GM12891 (cell line): ENCODE data around the gene BCKDK.
"Not testable (repeated sequence)": the region's sequence is repeated elsewhere in the genome, so short reads cannot be mapped to it uniquely, and the experiment has no call there.

Experiments used
- DNase-seq: peaks from one replicate; pipeline ENCODE4 v3.0.0; 2011; ENCODE audit warnings: low spot score; ENCODE audit not compliant: insufficient read length
- FAIRE-seq: peaks from 2 replicates; lab custom pipeline; 2011; peaks lifted over from hg19 to GRCh38; lab: Jason Lieb, UNC
- PAX5 ChIP-seq: IDR thresholded peaks from 2 replicates; pipeline ENCODE4 v1.6.1; 2011; ENCODE audit warnings: low read length, moderate library complexity, mild to moderate bottlenecking; ENCODE audit not compliant: insufficient read depth, severe bottlenecking
- POLR2A ChIP-seq: IDR thresholded peaks from 2 replicates; pipeline ENCODE4 v1.6.1; 2011; ENCODE audit warnings: low read depth, low read length, control low read depth
- POLR2AphosphoS5 ChIP-seq: IDR thresholded peaks from 2 replicates; pipeline ENCODE4 v1.6.1; 2011; ENCODE audit warnings: low read depth, low read length, control low read depth
- POU2F2 ChIP-seq: IDR thresholded peaks from 2 replicates; pipeline ENCODE4 v1.6.1; 2011; ENCODE audit warnings: low read depth, mild to moderate bottlenecking, control low read depth, low read length, moderate library complexity
- SPI1 ChIP-seq: IDR thresholded peaks from 2 replicates; pipeline ENCODE4 v1.6.1; 2011; ENCODE audit warnings: low read depth, low read length, control low read depth
- TAF1 ChIP-seq: IDR thresholded peaks from 2 replicates; pipeline ENCODE4 v1.6.1; 2011; ENCODE audit warnings: low read depth, low read length, control low read depth

The BCKDK gene

GRCh38 chr16:31136287-31136662, 28.1 kb downstream of the BCKDK start:
- TF ChIP-seq TAF1 (no peak), POLR2AphosphoS5 (no peak), PAX5 (no peak), POU2F2 (no peak), SPI1 (no peak), POLR2A (no peak)
- DNase-seq, result no peak
- FAIRE-seq, result no peak

DNA sequence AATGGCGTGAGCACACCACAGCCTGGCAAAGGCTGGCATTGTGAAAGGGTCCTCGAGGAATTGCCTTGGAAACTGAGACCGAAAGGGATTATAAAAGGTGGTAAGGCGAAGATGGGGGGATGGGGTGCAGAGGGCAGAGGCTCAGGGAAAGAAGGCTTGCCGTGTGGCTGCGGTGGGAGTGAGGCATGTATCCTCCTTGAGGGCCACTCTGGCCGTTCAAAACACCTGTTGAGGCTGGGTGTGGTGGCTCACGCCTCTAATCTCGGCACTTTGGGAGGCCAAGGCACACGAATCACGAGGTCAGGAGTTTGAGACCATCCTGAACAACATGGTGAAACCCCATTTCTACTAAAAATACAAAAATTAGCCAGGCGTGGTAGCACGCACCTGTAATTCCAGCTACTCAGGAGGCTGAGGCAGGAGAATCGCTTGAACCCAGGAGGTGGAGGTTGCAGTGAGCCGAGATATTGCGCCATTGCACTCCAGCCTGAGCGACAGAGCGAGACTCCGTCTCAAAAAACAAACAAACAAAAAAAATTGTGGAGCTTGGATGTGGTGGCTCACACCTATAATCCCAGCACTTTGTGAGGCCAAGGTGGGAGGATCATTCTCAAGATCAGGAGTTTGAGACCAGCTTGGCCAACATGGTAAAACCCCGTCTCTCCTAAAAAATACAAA, 28.8 kb downstream of the BCKDK start:
- FAIRE-seq, DNase-seq: not testable (repeated sequence)

DNA sequence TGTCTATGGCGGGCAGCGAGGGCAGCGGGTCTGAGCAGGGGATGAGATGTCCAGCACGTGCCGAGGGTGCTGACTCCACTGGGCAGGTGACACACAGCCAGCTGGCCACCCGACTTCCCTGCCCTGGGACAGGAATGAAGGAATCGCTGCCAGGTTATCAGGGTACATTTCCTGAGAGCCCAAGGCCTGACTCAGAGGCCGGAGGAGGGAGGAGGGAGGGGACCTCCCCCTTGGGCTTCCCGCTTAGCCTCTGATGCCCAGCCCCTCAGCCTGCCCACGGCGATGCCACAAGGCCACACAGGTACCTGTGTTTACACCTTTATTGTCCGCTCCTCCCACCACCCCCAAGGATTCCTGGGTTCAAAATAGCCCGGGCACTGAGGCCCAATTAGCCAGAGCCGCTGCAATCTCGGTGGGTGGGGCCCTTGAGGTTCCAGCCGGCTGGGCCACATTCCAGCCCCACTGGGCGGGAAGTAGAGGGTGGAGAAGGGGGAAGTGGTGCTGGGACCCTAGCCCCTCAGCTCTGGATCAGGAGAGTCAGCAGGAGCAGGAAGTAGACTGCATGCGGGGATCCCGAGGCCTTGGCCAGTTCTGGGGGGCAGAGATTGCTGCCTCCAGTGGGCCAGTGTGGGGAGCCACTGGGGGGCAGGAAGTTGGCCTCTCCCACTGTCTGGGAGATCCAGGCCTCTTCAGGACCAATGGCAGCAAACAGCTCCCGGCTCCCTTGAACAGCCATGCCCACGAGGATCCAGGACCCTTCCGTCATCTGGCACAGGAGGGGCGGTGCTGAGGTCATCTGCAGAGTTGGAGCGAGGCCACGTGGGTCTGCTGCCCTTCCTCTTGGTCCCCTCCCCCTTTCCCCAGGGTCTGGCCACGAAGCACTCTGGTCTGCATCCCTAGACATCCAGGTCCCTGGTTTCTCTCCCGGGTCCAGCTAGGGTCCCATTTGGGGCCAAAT, 30.7 kb downstream of the BCKDK start:
- TF ChIP-seq TAF1, result no peak
- TF ChIP-seq POLR2AphosphoS5, result no peak
- TF ChIP-seq SPI1, result no peak
- TF ChIP-seq POU2F2, result no peak
- TF ChIP-seq PAX5, result no peak
- no peak for TF ChIP-seq POLR2A
- DNase-seq (no peak), FAIRE-seq (no peak)

DNA sequence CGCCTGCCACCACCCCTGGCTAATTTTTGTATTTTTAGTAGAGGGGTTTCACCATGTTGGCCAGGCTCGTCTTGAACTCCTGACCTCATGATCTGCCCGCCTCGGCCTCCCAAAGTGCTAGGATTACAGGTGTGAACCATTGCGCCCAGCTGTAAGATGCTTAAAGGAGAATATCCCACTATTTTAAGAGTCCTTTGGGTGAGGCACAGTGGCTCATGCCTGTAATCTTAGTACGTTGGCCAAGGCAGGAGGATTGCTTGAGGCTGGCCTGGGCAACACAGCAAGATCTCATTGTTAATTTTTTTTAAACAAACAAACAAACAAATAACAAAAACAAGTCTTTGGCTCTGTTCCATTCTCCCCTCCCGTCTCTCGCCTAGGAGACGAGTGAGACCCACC, 32.9 kb downstream of the BCKDK start:
- not testable (repeated sequence) for FAIRE-seq, DNase-seq

- FAIRE-seq, result no peak
- no peak for DNase-seq
- TF ChIP-seq TAF1 (no peak), POLR2A (no peak), PAX5 (no peak), SPI1 (no peak), POLR2AphosphoS5 (no peak), POU2F2 (no peak)
Observed at GRCh38 chr16:31141489-31142108, 33.4 kb downstream of the BCKDK start.

GRCh38 chr16:31142109-31143010, 34.2 kb downstream of the BCKDK start:
- TF ChIP-seq POLR2A, result no peak
- peak; percentile 49 for TF ChIP-seq SPI1
- FAIRE-seq (peak; percentile 90), DNase-seq (peak; percentile 99)

GRCh38 chr16:31143011-31143693, 35.0 kb downstream of the BCKDK start:
- TF ChIP-seq PAX5 (no peak), POLR2A (no peak), TAF1 (no peak), POU2F2 (no peak), SPI1 (no peak), POLR2AphosphoS5 (no peak)

GRCh38 chr16:31143694-31144148, 35.5 kb downstream of the BCKDK start:
- no peak for TF ChIP-seq PAX5
- no peak for TF ChIP-seq TAF1
- TF ChIP-seq SPI1, result no peak
- TF ChIP-seq POLR2AphosphoS5, result no peak
- no peak for TF ChIP-seq POU2F2
- no peak for TF ChIP-seq POLR2A
- DNase-seq, result no peak
- no peak for FAIRE-seq

More at GRCh38 chr16:31143011-31143693, 35.0 kb downstream of the BCKDK start:
- DNase-seq, result no peak
- no peak for FAIRE-seq

DNA sequence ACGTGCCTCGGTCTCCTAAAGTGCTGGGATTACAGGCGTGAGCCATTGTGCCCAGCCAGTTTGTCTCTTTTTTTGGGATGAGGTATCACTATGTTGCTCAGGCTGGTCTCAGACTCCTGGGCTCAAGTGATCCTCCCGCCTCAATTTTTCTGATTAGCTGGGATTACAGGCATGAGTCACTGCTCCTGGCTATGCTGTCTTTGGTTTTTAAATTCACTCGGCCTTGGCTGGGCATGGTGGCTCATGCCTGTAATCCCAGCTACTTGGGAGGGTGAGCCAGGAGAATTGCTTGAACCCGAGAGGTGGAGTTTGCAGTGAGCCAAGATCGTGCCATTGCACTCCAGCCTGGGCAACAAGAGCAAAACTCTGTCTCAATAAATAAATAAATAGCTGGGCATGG, 36.2 kb downstream of the BCKDK start:
- not testable (repeated sequence) for FAIRE-seq, DNase-seq
